Esophagus muscularis mucosa (tissue), 4 donors: ENCODE results near the gene FHL2.
"Not testable (repeated sequence)": the region's sequence is repeated elsewhere in the genome, so short reads cannot be mapped to it uniquely, and the experiment has no call there.

Experiments used
- EP300 ChIP-seq: sonication (generic); formaldehyde crosslinking; IDR thresholded peaks from one replicate; pipeline ENCODE4 v1.6.1; 2017; ENCODE audit warnings: antibody characterized with exemption
- POLR2A ChIP-seq: fragments of 450-650 bp; IDR thresholded peaks from one replicate; pipeline ENCODE4 v1.6.1; 2017; ENCODE audit warnings: antibody characterized with exemption, moderate library complexity, mild to moderate bottlenecking, low read depth
- TF ChIP-seq, protein P1 (sequence below), 3 experiments: fragments of 200-600 bp in 2 of 3; fragments of 450-650 bp in 1 of 3; sonication (generic) in 2 of 3; IDR thresholded peaks; one replicate each; pipeline ENCODE4 v1.5.1; 2017 to 2019; ENCODE audit warnings: antibody characterized with exemption in 3 of 3, mild to moderate bottlenecking in 2 of 3, moderate library complexity in 1 of 3

DNA sequence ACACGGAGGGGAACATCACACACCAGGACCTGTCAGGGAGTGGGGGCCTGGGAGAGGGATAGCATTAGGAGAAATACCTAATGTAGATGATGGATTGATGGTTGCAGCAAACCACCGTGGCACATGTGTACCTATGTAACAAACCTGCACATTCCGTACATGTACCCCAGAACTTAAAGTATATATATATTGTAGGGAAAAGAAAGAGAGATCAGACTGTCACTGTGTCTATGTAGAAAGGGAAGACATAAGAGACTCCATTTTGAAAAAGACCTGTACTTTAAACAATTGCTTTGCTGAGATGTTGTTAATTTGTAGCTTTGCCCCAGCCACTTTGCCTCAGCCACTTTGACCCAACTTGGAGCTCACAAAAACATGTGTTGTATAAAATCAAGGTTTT is 26.0 kb upstream of the FHL2 start:
- TF ChIP-seq, protein P1, sequence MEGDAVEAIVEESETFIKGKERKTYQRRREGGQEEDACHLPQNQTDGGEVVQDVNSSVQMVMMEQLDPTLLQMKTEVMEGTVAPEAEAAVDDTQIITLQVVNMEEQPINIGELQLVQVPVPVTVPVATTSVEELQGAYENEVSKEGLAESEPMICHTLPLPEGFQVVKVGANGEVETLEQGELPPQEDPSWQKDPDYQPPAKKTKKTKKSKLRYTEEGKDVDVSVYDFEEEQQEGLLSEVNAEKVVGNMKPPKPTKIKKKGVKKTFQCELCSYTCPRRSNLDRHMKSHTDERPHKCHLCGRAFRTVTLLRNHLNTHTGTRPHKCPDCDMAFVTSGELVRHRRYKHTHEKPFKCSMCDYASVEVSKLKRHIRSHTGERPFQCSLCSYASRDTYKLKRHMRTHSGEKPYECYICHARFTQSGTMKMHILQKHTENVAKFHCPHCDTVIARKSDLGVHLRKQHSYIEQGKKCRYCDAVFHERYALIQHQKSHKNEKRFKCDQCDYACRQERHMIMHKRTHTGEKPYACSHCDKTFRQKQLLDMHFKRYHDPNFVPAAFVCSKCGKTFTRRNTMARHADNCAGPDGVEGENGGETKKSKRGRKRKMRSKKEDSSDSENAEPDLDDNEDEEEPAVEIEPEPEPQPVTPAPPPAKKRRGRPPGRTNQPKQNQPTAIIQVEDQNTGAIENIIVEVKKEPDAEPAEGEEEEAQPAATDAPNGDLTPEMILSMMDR (IDR thresholded peaks at IDR 0.05), result not testable (repeated sequence)
- not testable (repeated sequence) for TF ChIP-seq EP300, POLR2A
